ENCODE results near the gene AK8.

The AK8 gene

GRCh38 chr9:132857616-132858342 is 20.3 kb downstream of the AK8 start:
- DNase-seq (ENCODE audit: low spot score), result no peak

- no peak for DNase-seq (ENCODE audit: low spot score)
Observed at GRCh38 chr9:132857031-132857430, 21.1 kb downstream of the AK8 start.

GRCh38 chr9:132855904-132856303 is 22.2 kb downstream of the AK8 start:
- DNase-seq (ENCODE audit: low spot score), result no peak

GRCh38 chr9:132854832-132855231 is 23.3 kb downstream of the AK8 start:
- DNase-seq (ENCODE audit: low spot score), result no peak

- no peak for DNase-seq (ENCODE audit: low spot score)
Observed at GRCh38 chr9:132853482-132853881, 24.6 kb downstream of the AK8 start.

- DNase-seq (ENCODE audit: low spot score), result no peak
Observed at GRCh38 chr9:132849185-132849706, 28.8 kb downstream of the AK8 start.

GRCh38 chr9:132846918-132847515 is 31.1 kb downstream of the AK8 start:
- DNase-seq (ENCODE audit: low spot score), result no peak

- DNase-seq (ENCODE audit: low spot score), result no peak
Observed at GRCh38 chr9:132846109-132846917, 31.8 kb downstream of the AK8 start.

- no peak for DNase-seq (ENCODE audit: low spot score)
Observed at GRCh38 chr9:132842124-132843044, 35.7 kb downstream of the AK8 start.

- DNase-seq (ENCODE audit: low spot score), result peak; percentile 38
Observed at GRCh38 chr9:132840980-132841379, 37.1 kb downstream of the AK8 start.

GRCh38 chr9:132838291-132838690 is 39.8 kb downstream of the AK8 start:
- no peak for DNase-seq (ENCODE audit: low spot score)

- no peak for DNase-seq (ENCODE audit: low spot score)
Observed at GRCh38 chr9:132837501-132838286, 40.4 kb downstream of the AK8 start.

GRCh38 chr9:132834343-132834742 is 43.7 kb downstream of the AK8 start:
- no peak for DNase-seq (ENCODE audit: low spot score)

GRCh38 chr9:132833550-132834121 is 44.4 kb downstream of the AK8 start:
- peak; percentile 24 for DNase-seq (ENCODE audit: low spot score)

GRCh38 chr9:132832171-132832881 is 45.8 kb downstream of the AK8 start:
- no peak for DNase-seq (ENCODE audit: low spot score)

GRCh38 chr9:132828201-132828770 is 49.8 kb downstream of the AK8 start:
- DNase-seq (ENCODE audit: low spot score), result no peak

GRCh38 chr9:132827366-132827765 is 50.7 kb downstream of the AK8 start:
- DNase-seq (ENCODE audit: low spot score), result no peak

GRCh38 chr9:132826621-132827365 is 51.3 kb downstream of the AK8 start:
- no peak for DNase-seq (ENCODE audit: low spot score)
